ENCODE data around the gene SIL1. TPM values are rescaled to one million over a fixed set of nuclear protein-coding genes. Genes with fewer than 3 reads are reported as not detected.
A peak's percentile ranks its signal among the peaks of the same experiment; 100 is the strongest.

The SIL1 gene
- total RNA-seq, 1 donor from 2014 or later = 16.0 TPM

DNA sequence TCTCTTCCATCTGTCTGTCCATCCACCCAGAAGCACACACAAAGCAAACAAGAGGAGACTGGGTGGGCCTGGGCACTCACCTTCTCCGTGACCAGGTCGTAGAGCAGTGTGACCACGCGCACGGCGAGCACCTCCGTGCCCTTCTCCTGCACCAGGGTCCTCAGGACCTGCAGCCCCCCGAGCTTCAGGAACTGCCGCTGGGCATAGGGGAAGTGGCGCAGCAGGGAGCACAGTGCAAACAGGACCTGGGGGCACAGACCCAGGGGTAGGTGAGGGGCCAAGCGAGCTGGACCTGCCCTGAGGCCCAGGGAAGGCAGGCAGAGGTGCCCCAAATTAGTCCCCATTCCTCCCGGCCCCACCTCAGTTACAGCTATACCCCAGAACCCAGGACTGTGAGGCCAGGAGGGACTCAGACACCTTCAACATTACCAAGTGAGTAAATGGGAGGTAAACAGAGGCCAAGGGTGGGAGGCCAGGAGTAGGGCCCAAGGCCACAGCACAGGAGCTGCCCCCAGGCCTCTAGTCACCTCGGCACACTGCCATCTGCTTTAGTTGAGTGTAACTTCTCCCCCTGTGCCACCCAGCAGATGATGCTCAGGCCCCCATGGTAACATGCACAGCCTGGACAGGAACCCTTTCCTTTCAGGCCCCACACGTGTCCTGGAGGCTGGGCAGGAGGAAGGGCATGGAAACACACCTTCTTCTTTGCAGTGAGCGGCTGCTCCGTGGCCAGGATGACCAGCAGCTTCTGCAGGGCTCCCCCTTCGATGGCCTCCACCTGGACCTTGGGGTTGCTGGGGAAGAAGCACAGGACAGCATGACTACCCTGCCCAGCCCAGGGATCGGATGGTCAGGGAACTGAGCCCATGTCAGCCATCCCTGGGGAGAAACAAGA, 246.8 kb downstream of the SIL1 start:
- Mint-ChIP-seq H3K27me3 (ENCODE audit: low read depth) (peaks cover 16% of the 10 kb centered on the region), H3K9me3 (no peaks in the 10 kb centered on the region), H3K27ac (ENCODE audit: unreplicated experiment) (no peak overlapping the region), H3K36me3 (ENCODE audit: low read depth) (peaks cover 2% of the 10 kb centered on the region), H3K4me3 (peak overlapping the region; percentile 5), H3K4me1 (peaks cover 58% of the 10 kb centered on the region)
- TF ChIP-seq, protein P1, sequence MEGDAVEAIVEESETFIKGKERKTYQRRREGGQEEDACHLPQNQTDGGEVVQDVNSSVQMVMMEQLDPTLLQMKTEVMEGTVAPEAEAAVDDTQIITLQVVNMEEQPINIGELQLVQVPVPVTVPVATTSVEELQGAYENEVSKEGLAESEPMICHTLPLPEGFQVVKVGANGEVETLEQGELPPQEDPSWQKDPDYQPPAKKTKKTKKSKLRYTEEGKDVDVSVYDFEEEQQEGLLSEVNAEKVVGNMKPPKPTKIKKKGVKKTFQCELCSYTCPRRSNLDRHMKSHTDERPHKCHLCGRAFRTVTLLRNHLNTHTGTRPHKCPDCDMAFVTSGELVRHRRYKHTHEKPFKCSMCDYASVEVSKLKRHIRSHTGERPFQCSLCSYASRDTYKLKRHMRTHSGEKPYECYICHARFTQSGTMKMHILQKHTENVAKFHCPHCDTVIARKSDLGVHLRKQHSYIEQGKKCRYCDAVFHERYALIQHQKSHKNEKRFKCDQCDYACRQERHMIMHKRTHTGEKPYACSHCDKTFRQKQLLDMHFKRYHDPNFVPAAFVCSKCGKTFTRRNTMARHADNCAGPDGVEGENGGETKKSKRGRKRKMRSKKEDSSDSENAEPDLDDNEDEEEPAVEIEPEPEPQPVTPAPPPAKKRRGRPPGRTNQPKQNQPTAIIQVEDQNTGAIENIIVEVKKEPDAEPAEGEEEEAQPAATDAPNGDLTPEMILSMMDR (conservative IDR thresholded peaks at IDR 0.05) = no peak
- no peak for DNase-seq (ENCODE audit: low read depth, low spot score)

DNA sequence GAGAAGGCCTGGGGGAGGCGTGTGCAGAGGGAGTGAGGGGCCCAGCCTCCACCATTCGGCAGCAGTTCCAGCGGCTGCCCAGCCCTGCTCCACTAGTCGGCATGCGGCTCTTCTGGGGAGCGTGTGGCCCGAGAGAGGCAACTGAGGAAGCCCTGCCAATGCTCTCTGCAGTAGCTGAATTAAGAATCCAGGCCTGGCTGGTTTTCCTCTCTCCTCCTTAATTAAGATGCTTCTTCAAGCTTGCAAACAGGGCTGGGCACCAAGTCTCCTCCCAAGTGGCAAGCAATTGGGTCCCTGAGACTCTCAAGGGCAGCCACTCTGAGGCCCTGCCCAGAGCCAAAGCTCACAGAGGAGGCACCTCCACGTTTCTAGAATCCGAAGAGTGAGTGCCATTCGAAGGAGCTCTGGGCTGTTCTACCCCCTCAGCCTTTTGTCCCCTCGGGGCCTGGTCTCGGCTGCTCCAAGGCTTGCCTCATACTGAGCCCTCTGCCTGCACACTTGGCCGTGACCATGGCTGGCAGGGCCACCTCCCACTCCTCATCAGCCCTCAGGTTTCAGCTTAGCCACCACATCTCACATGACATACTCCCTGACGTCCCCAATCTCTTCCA, 247.6 kb downstream of the SIL1 start:
- H3K36me3 Mint-ChIP-seq (ENCODE audit: low read depth) = peaks cover 2% of the 10 kb centered on the region
- peaks cover 13% of the 10 kb centered on the region for H3K27me3 Mint-ChIP-seq (ENCODE audit: low read depth)
- no peak for DNase-seq (ENCODE audit: low read depth, low spot score)
- H3K9me3 Mint-ChIP-seq = no peaks in the 10 kb centered on the region
- TF ChIP-seq, protein P1 (conservative IDR thresholded peaks at IDR 0.05) = no peak
- H3K4me1 Mint-ChIP-seq = peaks cover 58% of the 10 kb centered on the region
- peak overlapping the region; percentile 5 for H3K4me3 Mint-ChIP-seq
- H3K27ac Mint-ChIP-seq (ENCODE audit: unreplicated experiment) = no peak overlapping the region

DNA sequence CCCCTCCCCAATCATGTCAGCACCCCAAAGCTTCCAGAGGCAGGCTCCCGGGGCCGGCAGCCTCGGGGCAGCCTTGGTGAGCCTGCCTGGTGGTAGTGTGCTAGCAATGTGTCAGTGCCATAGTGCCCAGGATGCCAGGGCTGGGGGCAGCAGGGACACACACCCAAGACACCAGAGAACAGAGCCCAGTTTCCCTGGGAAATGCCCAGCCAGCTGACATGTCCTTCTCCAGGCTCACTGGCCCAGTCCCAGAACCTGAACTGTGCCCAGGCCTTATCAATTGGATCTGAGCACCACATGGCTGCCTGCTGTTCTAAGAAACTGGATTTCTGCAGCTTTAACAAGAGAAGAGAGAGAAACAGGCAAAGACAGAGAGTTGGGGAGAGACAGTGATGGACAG, 248.2 kb downstream of the SIL1 start:
- Mint-ChIP-seq H3K4me3 (peak overlapping the region; percentile 4), H3K36me3 (ENCODE audit: low read depth) (peaks cover 2% of the 10 kb centered on the region), H3K27me3 (ENCODE audit: low read depth) (peaks cover 12% of the 10 kb centered on the region), H3K27ac (ENCODE audit: unreplicated experiment) (no peak overlapping the region), H3K4me1 (peaks cover 58% of the 10 kb centered on the region), H3K9me3 (no peaks in the 10 kb centered on the region)
- no peak for DNase-seq (ENCODE audit: low read depth, low spot score)
- TF ChIP-seq, protein P1 (conservative IDR thresholded peaks at IDR 0.05) = no peak

DNA sequence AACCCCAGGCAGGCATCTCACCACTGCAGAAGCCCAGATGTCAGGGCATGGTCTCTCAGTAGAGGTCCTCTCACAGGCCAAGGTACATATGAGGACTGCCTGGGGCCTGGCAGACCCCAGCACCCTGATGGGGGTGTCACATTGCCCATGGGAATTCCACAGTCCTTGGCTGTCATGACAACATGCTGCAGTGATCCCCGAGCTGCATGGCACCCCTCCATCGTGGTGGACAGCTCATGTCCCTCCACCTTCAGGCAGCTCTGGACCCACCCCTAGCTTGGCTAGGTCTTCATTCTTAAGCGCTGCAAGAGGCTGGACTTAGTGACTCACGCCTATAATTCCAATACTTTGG, 249.0 kb downstream of the SIL1 start:
- Mint-ChIP-seq H3K9me3 (no peaks in the 10 kb centered on the region), H3K27ac (ENCODE audit: unreplicated experiment) (peak overlapping the region; percentile 59)

DNA sequence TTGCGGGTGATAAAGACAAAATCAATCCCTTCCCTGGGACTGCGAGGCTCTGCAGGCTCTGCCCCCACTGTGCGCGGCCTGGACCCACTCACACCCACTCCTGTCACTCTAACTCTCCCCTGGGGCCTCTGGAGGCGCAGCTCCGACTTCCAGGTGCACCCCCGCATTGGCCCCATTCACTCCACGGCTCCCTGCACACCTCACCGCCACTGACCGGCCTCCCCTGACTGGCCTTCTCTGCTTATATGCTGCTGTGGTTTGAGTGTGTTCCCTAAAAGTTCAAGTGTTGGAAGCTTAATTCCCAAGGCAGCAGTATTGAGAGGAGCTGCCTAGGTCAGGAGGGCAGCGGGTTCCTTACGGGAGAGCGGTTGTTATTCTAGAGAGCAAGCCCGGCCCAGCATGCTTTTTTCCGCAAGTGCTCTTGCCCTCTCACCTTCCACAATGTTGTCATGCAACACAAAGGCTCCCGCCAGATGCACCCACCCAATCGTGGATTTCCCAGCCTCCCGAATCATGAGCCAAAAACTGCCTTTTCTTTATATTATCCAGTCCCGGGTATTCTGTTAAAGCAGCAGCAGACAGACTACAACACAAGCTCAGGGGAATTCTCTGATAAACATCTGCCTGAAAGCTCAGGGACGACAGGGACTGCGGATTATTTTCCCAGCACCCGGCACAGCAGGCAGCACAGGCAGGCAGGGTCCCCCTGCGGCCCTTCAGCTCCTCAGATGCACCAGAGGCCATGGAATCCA, 249.5 kb downstream of the SIL1 start:
- H3K27me3 Mint-ChIP-seq (ENCODE audit: low read depth) = peaks cover 12% of the 10 kb centered on the region
- no peaks in the 10 kb centered on the region for H3K9me3 Mint-ChIP-seq
- peak overlapping the region; percentile 31 for H3K4me3 Mint-ChIP-seq
- H3K27ac Mint-ChIP-seq (ENCODE audit: unreplicated experiment) = peak overlapping the region; percentile 59
- H3K36me3 Mint-ChIP-seq (ENCODE audit: low read depth) = peaks cover 2% of the 10 kb centered on the region
- peaks cover 52% of the 10 kb centered on the region for H3K4me1 Mint-ChIP-seq
- no peak for DNase-seq (ENCODE audit: low read depth, low spot score)
- TF ChIP-seq, protein P1 (conservative IDR thresholded peaks at IDR 0.05) = no peak

More for the DNA sequence above, 249.0 kb downstream of the SIL1 start:
- Mint-ChIP-seq H3K27me3 (ENCODE audit: low read depth) (peaks cover 12% of the 10 kb centered on the region), H3K36me3 (ENCODE audit: low read depth) (peaks cover 2% of the 10 kb centered on the region), H3K4me1 (peaks cover 52% of the 10 kb centered on the region), H3K4me3 (peak overlapping the region; percentile 31)
- no peak for DNase-seq (ENCODE audit: low read depth, low spot score)
- TF ChIP-seq, protein P1 (conservative IDR thresholded peaks at IDR 0.05) = no peak

Data from neural crest cell (in vitro differentiated cells).